PC-9 (cell line): Measurements from ENCODE around the gene PAIP2B. TPM values are rescaled to one million over a fixed set of nuclear protein-coding genes. Genes with fewer than 3 reads are reported as not detected.

Source experiments
- BruUV-seq: library from RNA; stranded (reverse); fragments of 400-500 nt; replicated peaks from 2 replicates; lab custom pipeline; 2021; lab: Mats Ljungman, UMichigan
- CTCF ChIA-PET: fragments of 300-600 bp; sonication (Branson Sonifier 250); formaldehyde crosslinking; loops from one replicate; lab custom pipeline; 2022; ENCODE audit warnings: antibody characterized with exemption; lab: Charles Lee
- POLR2A ChIA-PET: fragments of 300-600 bp; sonication (Branson Sonifier 250); formaldehyde crosslinking; loops from one replicate; lab custom pipeline; 2022; ENCODE audit warnings: antibody characterized with exemption; ENCODE audit not compliant: unreplicated experiment; lab: Charles Lee
- DNase-seq, 2 experiments: peaks; one replicate each; pipeline versions ENCODE4 v3.0.0 to v3.0.0-alpha.2; 2015 to 2022; ENCODE audit warnings: mixed read lengths in 1 of 2
- H2AFZ ChIP-seq: fragments of 200-600 bp; sonication (generic); 2 replicates; pipeline ENCODE4 v1.8.1; 2017; ENCODE audit warnings: antibody characterized with exemption
- H3F3A ChIP-seq: fragments of 200-600 bp; sonication (generic); 2 replicates; pipeline ENCODE4 v1.8.1; 2017; ENCODE audit warnings: antibody characterized with exemption, mild to moderate bottlenecking, low read depth; ENCODE audit not compliant: insufficient read depth
- H3K27ac ChIP-seq: fragments of 200-600 bp; sonication (generic); 2 replicates; pipeline ENCODE4 v1.6.1; 2016; ENCODE audit warnings: mixed run types
- H3K27me3 ChIP-seq: fragments of 200-600 bp; sonication (generic); 2 replicates; pipeline ENCODE4 v1.6.1; 2016; ENCODE audit warnings: low read depth, mixed run types; ENCODE audit not compliant: insufficient read depth
- H3K36me3 ChIP-seq: fragments of 200-600 bp; sonication (generic); 2 replicates; pipeline ENCODE4 v1.6.1; 2016; ENCODE audit warnings: low read depth, mixed run types
- H3K4me1 ChIP-seq: fragments of 200-600 bp; sonication (generic); replicated peaks from 2 replicates; pipeline ENCODE4 v1.6.1; 2016; ENCODE audit warnings: mixed run types; ENCODE audit not compliant: insufficient read depth
- H3K4me2 ChIP-seq: fragments of 200-600 bp; sonication (generic); 2 replicates; pipeline ENCODE4 v1.6.1; 2017; ENCODE audit warnings: mixed run types
- H3K4me3 ChIP-seq: fragments of 200-600 bp; sonication (generic); 2 replicates; pipeline ENCODE4 v1.6.1; 2016; ENCODE audit warnings: mixed run types
- H3K79me2 ChIP-seq: fragments of 200-600 bp; sonication (generic); 2 replicates; pipeline ENCODE4 v1.6.1; 2017; ENCODE audit warnings: low read depth, mixed run types
- H3K9me2 ChIP-seq: fragments of 200-600 bp; sonication (generic); 2 replicates; pipeline ENCODE4 v1.8.1; 2017; ENCODE audit warnings: mild to moderate bottlenecking; ENCODE audit not compliant: insufficient read depth
- H3K9me3 ChIP-seq: fragments of 200-600 bp; sonication (generic); 2 replicates; pipeline ENCODE4 v1.8.1; 2016; ENCODE audit warnings: low read depth; ENCODE audit not compliant: insufficient read depth
- H4K20me1 ChIP-seq: fragments of 200-600 bp; sonication (generic); 2 replicates; pipeline ENCODE4 v1.8.1; 2017; ENCODE audit not compliant: insufficient read depth
- CTCF ChIP-seq: fragments of 200-600 bp; sonication (generic); conservative IDR thresholded peaks from 2 replicates; pipeline ENCODE4 v1.6.1; 2017; ENCODE audit warnings: mixed run types, antibody characterized with exemption, mild to moderate bottlenecking, moderate library complexity
- EZH2 ChIP-seq: fragments of 200-600 bp; sonication (generic); IDR thresholded peaks from 2 replicates; pipeline ENCODE4 v1.8.0; 2017; ENCODE audit warnings: antibody characterized with exemption, low read depth
- intact Hi-C: fragments of 100-400 bp; cut with micrococcal nuclease; formaldehyde crosslinking; loops from one replicate; pipeline ENCODE4 v1.10.0; 2022; ENCODE audit not compliant: unreplicated experiment
- total RNA-seq: library from RNA; stranded (reverse); gene quantifications from 2 replicates; pipeline ENCODE4 v1.2.3, GENCODE V29; 2021

PAIP2B gene
- total RNA-seq, 1 experiment from 2014 or later: 6.1 TPM

- no peak for TF ChIP-seq EZH2
- TF ChIP-seq CTCF: no peak
- intact Hi-C loops: no loop called here
- Histone ChIP-seq H3K36me3 (no peaks in the 10 kb centered on the region), H3F3A (0 out of 2 replicates have a peak, but pooled peaks cover 3% of the 10 kb centered on the region), H4K20me1 (no peaks in the 10 kb centered on the region), H3K9me2 (no peaks in the 10 kb centered on the region), H3K4me2 (no peak overlapping the region), H2AFZ (no peak overlapping the region), H3K27me3 (no peaks in the 10 kb centered on the region), H3K9me3 (no peaks in the 10 kb centered on the region), H3K27ac (no peak overlapping the region), H3K79me2 (no peaks in the 10 kb centered on the region), H3K4me3 (no peak overlapping the region), H3K4me1 (peaks cover 22% of the 10 kb centered on the region)
- CTCF ChIA-PET: no interaction called here
- no peak for DNase-seq
- POLR2A ChIA-PET: no interaction called here
- BruUV-seq: no TSS peak
These were observed 14.6 kb downstream of the PAIP2B start for GRCh38 chr2:71212336-71212735.

DNA sequence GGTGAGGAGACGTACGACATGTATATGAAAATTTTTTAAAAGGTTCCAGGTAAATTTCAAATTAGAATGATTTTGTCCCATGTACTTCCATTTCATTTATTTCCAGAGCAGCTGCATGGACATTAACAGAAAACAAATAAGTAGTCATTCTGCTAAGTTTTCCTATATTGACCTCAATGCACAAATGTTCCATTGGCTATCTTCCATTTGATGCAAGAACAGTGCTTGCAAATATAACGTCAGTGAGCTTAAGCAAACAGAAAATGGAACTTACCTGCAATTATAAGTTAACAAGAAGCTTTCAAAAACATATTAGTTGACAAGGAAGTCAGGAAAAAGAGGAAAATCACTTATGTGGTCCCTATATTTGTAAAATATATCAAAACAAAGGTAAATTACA is 16.6 kb downstream of the PAIP2B start:
- Histone ChIP-seq H3K9me2 (no peaks in the 10 kb centered on the region), H3K27me3 (no peaks in the 10 kb centered on the region), H3F3A (no peaks in the 10 kb centered on the region), H3K4me1 (peaks cover 6% of the 10 kb centered on the region), H3K4me2 (no peak overlapping the region), H3K9me3 (no peaks in the 10 kb centered on the region), H4K20me1 (no peaks in the 10 kb centered on the region), H3K4me3 (no peak overlapping the region), H2AFZ (no peak overlapping the region), H3K79me2 (no peaks in the 10 kb centered on the region), H3K27ac (no peak overlapping the region), H3K36me3 (no peaks in the 10 kb centered on the region)
- POLR2A ChIA-PET: no interaction called here
- no peak for DNase-seq
- BruUV-seq: no TSS peak
- intact Hi-C loops: no loop called here
- CTCF ChIA-PET: no interaction called here
- TF ChIP-seq EZH2 (no peak), CTCF (no peak)

- Histone ChIP-seq H3K9me2 (no peaks in the 10 kb centered on the region), H3F3A (no peaks in the 10 kb centered on the region), H3K4me1 (no peaks in the 10 kb centered on the region), H3K27ac (no peak overlapping the region), H3K79me2 (no peaks in the 10 kb centered on the region), H3K9me3 (no peaks in the 10 kb centered on the region), H3K36me3 (no peaks in the 10 kb centered on the region), H3K4me3 (no peak overlapping the region), H3K4me2 (no peak overlapping the region), H3K27me3 (no peaks in the 10 kb centered on the region), H4K20me1 (no peaks in the 10 kb centered on the region; the same call in 1 of the 2 replicates), H2AFZ (no peak overlapping the region)
- BruUV-seq: no TSS peak
- no peak for DNase-seq
- intact Hi-C loops: no loop called here
- POLR2A ChIA-PET: no interaction called here
- CTCF ChIA-PET: no interaction called here
- TF ChIP-seq CTCF: no peak
- TF ChIP-seq EZH2: no peak
These were observed 18.1 kb downstream of the PAIP2B start for GRCh38 chr2:71208756-71209155.
